Vagina (tissue), 2 donors: Measurements from ENCODE around the gene SPTBN1. TPM values are rescaled to one million over a fixed set of nuclear protein-coding genes. Genes with fewer than 3 reads are reported as not detected.
A peak's percentile ranks its signal among the peaks of the same experiment; 100 is the strongest.

Experiments
- DNase-seq, 2 donors: peaks; one replicate each; pipeline ENCODE4 v3.0.0-alpha.2; 2017; ENCODE audit errors: extremely low spot score in 2 of 2
- H3K27ac ChIP-seq: fragments of 200-600 bp; sonication (generic); one replicate; pipeline ENCODE4 v1.5.1; 2019
- H3K27me3 ChIP-seq: fragments of 200-600 bp; sonication (generic); one replicate; pipeline ENCODE4 v1.5.1; 2019
- H3K36me3 ChIP-seq, 2 donors: fragments of 200-600 bp; sonication (generic); one replicate each; pipeline ENCODE4 v1.5.1; 2017 to 2019
- H3K4me1 ChIP-seq: fragments of 200-600 bp; sonication (generic); one replicate; pipeline ENCODE4 v1.5.1; 2019
- H3K4me3 ChIP-seq, 2 donors: fragments of 200-600 bp; sonication (generic); 1 replicate in 1 of 2; 2 replicates in 1 of 2; pipeline ENCODE4 v1.5.1; 2016 to 2019
- H3K9me3 ChIP-seq: fragments of 200-600 bp; sonication (generic); one replicate; pipeline ENCODE4 v1.5.1; 2019
- POLR2A ChIP-seq, 2 donors: fragments of 450-650 bp; IDR thresholded peaks; one replicate each; pipeline ENCODE4 v1.6.1; 2017; ENCODE audit warnings: antibody characterized with exemption in 2 of 2, mild to moderate bottlenecking in 2 of 2, moderate library complexity in 2 of 2
- POLR2AphosphoS5 ChIP-seq, 2 donors: sonication (generic); formaldehyde crosslinking; IDR thresholded peaks; one replicate each; pipeline ENCODE4 v1.9.0; 2017; ENCODE audit warnings: antibody characterized with exemption in 2 of 2, mild to moderate bottlenecking in 2 of 2, low read depth in 1 of 2; ENCODE audit not compliant: insufficient read depth in 1 of 2
- intact Hi-C: fragments of 100-400 bp; cut with DNase I; formaldehyde crosslinking; loops from one replicate; pipeline ENCODE4 v1.15.1; 2023
- total RNA-seq: library from RNA; depleted of rRNA; stranded (reverse); fragments of >200 nt; gene quantifications from one replicate; pipeline ENCODE4 v1.2.3, GENCODE V29; 2016
- TF ChIP-seq, protein P1 (sequence below), 3 experiments: fragments of 450-650 bp in 2 of 3; fragments of 200-600 bp in 1 of 3; sonication (generic) in 1 of 3; IDR thresholded peaks; one replicate each; pipeline ENCODE4 v1.5.1; 2017 to 2019; ENCODE audit warnings: antibody characterized with exemption in 3 of 3, mild to moderate bottlenecking in 2 of 3, moderate library complexity in 2 of 3

SPTBN1 gene
- total RNA-seq, 1 donor from 2014 or later = 278 TPM

DNA sequence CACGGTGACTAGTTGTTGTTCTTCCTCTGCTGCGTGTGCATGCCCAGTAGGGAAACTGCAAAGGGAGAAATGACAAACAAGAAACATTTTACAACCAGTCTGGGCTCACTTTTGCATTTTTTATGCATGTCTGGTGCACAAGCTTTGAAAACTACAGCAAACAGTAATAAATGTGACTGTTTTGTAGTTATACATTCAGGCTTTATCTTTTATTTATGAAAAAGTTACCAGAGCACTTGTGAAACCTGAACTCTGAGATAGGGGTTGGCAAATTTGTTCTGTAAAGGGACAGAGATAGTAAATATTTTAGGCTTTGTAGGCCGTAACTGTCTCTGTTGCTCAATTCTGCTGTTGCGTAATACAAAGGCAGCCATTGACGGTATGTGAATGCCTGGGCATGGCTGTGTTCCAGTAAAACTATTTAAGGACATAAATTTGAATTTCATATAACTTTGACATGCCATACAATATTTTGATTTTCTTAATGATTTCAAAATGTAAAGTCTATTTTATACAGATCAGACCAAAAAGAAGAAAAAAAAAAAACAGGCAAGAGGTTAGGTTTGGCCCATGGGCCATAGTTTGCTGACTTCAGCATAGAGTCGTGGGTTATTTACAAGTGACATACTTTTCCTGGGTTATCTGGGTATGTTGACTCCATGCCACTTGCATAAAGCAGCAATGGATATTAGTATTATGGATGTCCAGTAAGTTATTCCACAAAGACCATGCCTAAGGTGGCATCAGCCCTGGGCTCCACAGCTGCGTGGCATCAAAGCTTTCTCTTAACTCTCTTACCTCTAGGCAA is 213.8 kb downstream of the SPTBN1 start:
- Histone ChIP-seq H3K27ac (peak overlapping the region; percentile 71), H3K4me3 (no peak overlapping the region), H3K36me3 (peaks cover 0 to 15% of the 10 kb centered on the region in 2 donors), H3K9me3 (no peaks in the 10 kb centered on the region), H3K27me3 (no peaks in the 10 kb centered on the region), H3K4me1 (peaks cover 85% of the 10 kb centered on the region)
- TF ChIP-seq, protein P1, sequence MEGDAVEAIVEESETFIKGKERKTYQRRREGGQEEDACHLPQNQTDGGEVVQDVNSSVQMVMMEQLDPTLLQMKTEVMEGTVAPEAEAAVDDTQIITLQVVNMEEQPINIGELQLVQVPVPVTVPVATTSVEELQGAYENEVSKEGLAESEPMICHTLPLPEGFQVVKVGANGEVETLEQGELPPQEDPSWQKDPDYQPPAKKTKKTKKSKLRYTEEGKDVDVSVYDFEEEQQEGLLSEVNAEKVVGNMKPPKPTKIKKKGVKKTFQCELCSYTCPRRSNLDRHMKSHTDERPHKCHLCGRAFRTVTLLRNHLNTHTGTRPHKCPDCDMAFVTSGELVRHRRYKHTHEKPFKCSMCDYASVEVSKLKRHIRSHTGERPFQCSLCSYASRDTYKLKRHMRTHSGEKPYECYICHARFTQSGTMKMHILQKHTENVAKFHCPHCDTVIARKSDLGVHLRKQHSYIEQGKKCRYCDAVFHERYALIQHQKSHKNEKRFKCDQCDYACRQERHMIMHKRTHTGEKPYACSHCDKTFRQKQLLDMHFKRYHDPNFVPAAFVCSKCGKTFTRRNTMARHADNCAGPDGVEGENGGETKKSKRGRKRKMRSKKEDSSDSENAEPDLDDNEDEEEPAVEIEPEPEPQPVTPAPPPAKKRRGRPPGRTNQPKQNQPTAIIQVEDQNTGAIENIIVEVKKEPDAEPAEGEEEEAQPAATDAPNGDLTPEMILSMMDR (IDR thresholded peaks at IDR 0.05) = no peak
- TF ChIP-seq POLR2AphosphoS5 (IDR thresholded peaks at IDR 0.05; ENCODE audit: insufficient read depth in 1 of 2, low read depth in 1 of 2) (peak in 1 of 2 donors; percentile 94), POLR2A (IDR thresholded peaks at IDR 0.05) (no peak)
- peak in 1 of 2 donors; percentile 80 for DNase-seq
- intact Hi-C loops = no loop called here

DNA sequence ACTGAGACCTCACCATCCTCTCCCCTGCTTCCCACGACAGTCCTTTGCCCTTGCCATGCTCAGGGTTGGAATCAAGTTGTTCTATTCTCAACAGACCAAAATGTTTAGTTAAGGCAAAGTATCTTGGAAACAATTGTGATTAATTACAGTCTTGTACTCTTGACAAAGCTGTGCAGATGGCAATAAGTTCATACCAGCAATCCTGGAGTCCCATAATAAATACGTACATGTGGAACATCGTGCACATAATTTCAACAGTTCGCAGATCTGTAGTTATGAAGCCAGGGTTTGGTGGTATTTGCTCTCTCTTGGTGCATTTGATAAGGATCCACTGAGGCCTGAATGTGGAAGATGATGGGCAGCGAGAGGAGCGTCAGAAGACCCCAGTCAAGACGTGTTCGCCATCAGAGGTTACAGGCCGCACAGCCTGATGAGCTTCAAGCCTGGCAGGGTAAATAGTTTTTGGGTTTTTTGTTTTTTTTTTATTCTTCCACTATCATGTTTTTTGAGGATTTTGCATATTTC is 214.4 kb downstream of the SPTBN1 start:
- Histone ChIP-seq H3K27me3 (no peaks in the 10 kb centered on the region), H3K4me3 (no peak overlapping the region), H3K27ac (peak overlapping the region; percentile 71), H3K36me3 (peaks cover 0 to 15% of the 10 kb centered on the region in 2 donors), H3K9me3 (no peaks in the 10 kb centered on the region), H3K4me1 (peaks cover 78% of the 10 kb centered on the region)
- TF ChIP-seq, protein P1 (IDR thresholded peaks at IDR 0.05) = no peak
- TF ChIP-seq POLR2AphosphoS5 (IDR thresholded peaks at IDR 0.05; ENCODE audit: insufficient read depth in 1 of 2, low read depth in 1 of 2) = no peak
- intact Hi-C loops = no loop called here
- DNase-seq = peak in 1 of 2 donors; percentile 44

DNA sequence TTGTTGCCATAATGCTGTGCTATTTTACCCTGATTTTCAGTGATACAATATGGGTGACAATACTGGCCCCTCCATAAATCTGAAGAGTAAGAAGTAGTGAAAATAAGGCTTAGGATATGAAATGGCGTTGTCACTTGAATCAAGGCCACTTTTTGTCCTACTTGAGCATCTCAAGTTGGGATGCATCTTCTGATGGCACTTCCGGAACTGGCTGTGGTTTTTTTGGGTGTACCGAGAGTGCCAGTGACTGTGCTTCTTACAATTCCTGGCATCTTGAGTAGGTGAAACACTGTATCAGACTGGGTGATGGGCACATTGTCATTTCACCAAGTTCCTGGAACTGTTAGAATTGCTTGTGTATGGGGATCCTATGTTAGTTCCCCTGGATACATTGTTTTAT is 214.9 kb downstream of the SPTBN1 start:
- intact Hi-C loops = no loop called here
- Histone ChIP-seq H3K9me3 (no peaks in the 10 kb centered on the region), H3K4me3 (no peak overlapping the region), H3K36me3 (peaks cover 0 to 15% of the 10 kb centered on the region in 2 donors), H3K4me1 (peaks cover 73% of the 10 kb centered on the region), H3K27ac (peak overlapping the region; percentile 71), H3K27me3 (no peaks in the 10 kb centered on the region)
- DNase-seq = peak in 1 of 2 donors; percentile 79
- TF ChIP-seq POLR2AphosphoS5 (IDR thresholded peaks at IDR 0.05; ENCODE audit: insufficient read depth in 1 of 2, low read depth in 1 of 2) = no peak
- TF ChIP-seq POLR2A (IDR thresholded peaks at IDR 0.05) = no peak
- TF ChIP-seq, protein P1 (IDR thresholded peaks at IDR 0.05) = no peak

DNA sequence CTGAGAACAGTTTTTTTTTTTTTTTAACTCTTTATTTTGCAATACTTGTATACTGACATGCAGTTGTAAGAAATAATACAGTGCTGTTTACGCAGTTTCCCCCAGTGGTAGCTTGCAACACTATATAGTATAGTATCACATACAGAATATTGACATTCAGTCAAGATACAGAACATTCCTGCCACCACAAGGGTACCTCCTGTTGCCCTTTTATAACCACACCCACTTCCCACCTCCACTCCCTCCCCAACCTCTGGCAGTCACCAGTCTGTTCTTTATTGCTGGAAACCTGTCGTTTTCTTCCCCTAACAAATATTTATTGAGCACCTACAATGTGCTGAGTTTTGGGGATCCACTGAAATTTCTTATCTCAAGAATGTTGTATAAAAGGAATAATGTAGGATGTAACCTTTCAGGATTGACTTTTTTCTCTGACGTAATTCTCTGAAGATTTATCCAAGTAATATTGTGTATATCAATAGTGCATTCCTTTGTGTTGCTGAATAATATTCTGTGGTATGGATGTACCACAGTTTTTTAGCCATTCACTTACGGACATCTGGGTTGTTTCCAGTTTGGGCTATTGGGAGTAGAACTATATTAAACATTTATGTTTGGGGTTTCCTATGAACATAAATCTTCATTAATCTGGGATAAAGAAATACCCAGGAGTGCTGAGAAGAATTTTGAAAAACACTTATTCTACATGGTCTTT is 215.9 kb downstream of the SPTBN1 start:
- peaks cover 0 to 15% of the 10 kb centered on the region in 2 donors for H3K36me3 ChIP-seq
- H3K4me3 ChIP-seq = no peak overlapping the region
- peak in 1 of 2 donors; percentile 52 for DNase-seq
- intact Hi-C loops = no loop called here
- H3K9me3 ChIP-seq = no peaks in the 10 kb centered on the region
- peak overlapping the region; percentile 88 for H3K27ac ChIP-seq
- H3K27me3 ChIP-seq = no peaks in the 10 kb centered on the region
- TF ChIP-seq POLR2A (IDR thresholded peaks at IDR 0.05) (no peak), POLR2AphosphoS5 (IDR thresholded peaks at IDR 0.05; ENCODE audit: insufficient read depth in 1 of 2, low read depth in 1 of 2) (no peak)
- H3K4me1 ChIP-seq = peaks cover 63% of the 10 kb centered on the region

DNA sequence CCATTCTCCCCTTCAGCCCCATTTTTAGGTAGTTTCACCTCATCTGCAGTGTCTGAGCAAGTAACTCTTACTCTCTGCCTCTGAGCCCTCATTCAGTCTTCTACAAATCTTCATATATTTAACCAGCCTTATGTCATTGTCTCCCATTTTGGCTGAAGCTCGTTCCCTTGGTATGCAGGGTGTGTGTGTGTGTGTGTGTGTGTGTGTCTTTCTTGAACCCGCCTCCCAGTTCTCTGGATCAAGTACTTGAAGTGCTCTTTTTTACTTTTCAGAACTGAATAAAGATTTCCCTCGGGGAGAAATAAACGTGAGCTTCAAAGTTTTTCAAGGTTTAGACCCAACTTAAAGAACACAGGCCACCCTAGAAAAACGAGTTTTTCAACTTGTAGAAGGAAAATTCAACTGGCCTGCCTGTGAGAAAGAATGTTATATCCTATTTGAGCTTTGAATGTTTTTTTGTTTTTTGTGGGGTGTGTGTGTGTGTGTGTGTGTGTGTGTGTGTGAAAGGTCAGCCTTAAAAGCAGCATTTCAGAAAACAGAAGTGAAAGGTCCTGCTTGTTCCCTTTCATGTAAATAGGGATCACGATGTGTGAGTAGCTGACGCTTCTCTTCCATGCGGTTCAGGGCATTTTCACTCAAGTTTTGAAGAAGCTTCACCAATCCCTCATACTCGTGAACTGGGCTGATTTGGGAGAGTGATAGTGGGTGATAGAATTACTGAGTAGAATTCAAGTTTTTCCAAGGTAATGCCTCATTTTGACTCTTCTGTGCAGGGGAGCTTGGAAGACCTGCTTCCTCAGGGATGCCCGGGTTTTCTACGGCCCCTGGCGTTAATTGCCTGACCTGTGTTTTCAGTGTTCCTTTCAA is 216.7 kb downstream of the SPTBN1 start:
- peak in 1 of 2 donors; percentile 75 for DNase-seq
- Histone ChIP-seq H3K4me3 (peak overlapping the region; percentile 9), H3K4me1 (peaks cover 55% of the 10 kb centered on the region)

More for the DNA sequence above, 216.7 kb downstream of the SPTBN1 start:
- no peaks in the 10 kb centered on the region for H3K9me3 ChIP-seq
- intact Hi-C loops = no loop called here
- peak overlapping the region; percentile 88 for H3K27ac ChIP-seq
- peaks cover 0 to 9% of the 10 kb centered on the region in 2 donors for H3K36me3 ChIP-seq
- no peak for TF ChIP-seq POLR2A (IDR thresholded peaks at IDR 0.05)
- TF ChIP-seq POLR2AphosphoS5 (IDR thresholded peaks at IDR 0.05; ENCODE audit: insufficient read depth in 1 of 2, low read depth in 1 of 2) = no peak
- TF ChIP-seq, protein P1 (IDR thresholded peaks at IDR 0.05) = no peak
- no peaks in the 10 kb centered on the region for H3K27me3 ChIP-seq
